Stimulated activated CD4-positive, alpha-beta T cell treated with anti-CD3 and anti-CD28 coated beads, Interleukin-15, amount 100 ng/mL, for 1 hour (primary cell): ENCODE results near the gene ARMH4.

Experiments used
- DNase-seq, 2 donors: peaks; one replicate each; pipeline ENCODE4 v3.0.0-alpha.2; 2020; ENCODE audit warnings: low read depth in 1 of 2, low spot score in 1 of 2

Gene ARMH4

GRCh38 chr14:57970175-57970574 lies 181.8 kb downstream of the ARMH4 start:
- no peak for DNase-seq

GRCh38 chr14:57963071-57963470 lies 188.9 kb downstream of the ARMH4 start:
- DNase-seq, result no peak

- no peak for DNase-seq
Measured at GRCh38 chr14:57962325-57963035, 189.5 kb downstream of the ARMH4 start.

GRCh38 chr14:57961786-57962060 lies 190.3 kb downstream of the ARMH4 start:
- no peak for DNase-seq

GRCh38 chr14:57960946-57961785 lies 190.8 kb downstream of the ARMH4 start:
- DNase-seq, result no peak

GRCh38 chr14:57957441-57957840 lies 194.6 kb downstream of the ARMH4 start:
- no peak for DNase-seq
